NCI-H446 (cell line): ENCODE data around the gene PPFIBP1.
"Not testable (repeated sequence)": the region's sequence is repeated elsewhere in the genome, so short reads cannot be mapped to it uniquely, and the experiment has no call there.

Experiments
- DNase-seq, 2 experiments: peaks; one replicate each; lab custom pipeline; 2025; lab: John Stamatoyannopoulos, UW

The PPFIBP1 gene

DNA sequence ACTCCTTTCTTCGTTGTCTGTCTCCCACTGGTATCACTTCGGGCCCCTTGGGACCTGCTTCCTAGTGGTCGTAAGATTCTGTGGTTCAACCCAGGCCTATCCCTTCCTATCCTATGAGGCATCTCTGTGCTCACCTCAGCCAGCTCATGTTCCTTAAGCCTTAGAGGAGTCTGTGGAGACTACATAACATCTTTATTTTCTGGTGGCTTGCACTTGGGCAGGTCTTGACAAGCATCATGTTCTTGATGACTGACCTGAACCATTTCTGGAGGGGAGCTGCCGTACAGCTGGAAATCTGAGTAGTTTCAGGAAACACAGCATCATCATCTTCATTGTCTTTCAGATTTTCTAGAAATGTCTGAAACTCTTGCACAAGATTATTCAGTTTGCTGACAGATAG is 69.3 kb downstream of the PPFIBP1 start:
- no peak for DNase-seq

DNA sequence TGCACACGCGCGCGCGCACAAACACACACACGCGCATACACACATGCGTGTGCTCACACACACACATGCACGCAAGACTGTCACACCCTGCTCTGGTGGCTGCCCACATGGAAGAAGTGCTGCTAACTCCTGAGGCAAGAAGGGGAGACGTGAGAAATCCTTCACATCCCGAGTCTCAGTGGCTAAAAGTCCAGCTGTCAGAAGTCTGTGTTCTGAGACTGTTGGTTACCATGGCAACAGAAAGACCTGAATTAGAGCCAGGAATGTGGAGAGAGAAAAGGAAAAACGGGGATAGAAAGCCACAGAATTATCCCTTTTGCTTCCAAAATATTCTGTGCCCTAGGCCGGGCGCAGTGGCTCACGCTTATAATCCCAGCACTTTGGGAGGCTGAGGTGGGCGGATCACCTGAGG is 71.2 kb downstream of the PPFIBP1 start:
- peak; percentile 37 to 80 for DNase-seq

DNA sequence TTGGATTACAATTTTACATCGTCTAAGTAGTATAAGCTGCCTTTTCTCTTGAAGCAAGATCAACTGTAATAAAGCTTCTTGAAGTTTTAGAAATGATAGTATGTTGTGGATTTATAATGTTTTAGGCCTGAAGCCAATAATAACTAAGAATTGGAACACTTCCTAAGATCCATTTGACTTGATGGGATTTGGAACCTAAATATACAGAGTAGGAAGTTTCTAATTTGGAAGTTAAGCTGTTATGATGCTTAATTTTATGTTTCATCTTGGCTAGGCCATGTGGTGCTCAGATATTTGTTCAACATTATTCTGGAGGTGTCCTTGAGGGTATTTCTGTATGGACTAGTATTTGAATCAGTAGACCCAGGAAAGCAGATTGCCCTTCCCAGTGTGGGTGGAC is 74.9 kb downstream of the PPFIBP1 start:
- DNase-seq, result not testable (repeated sequence)

DNA sequence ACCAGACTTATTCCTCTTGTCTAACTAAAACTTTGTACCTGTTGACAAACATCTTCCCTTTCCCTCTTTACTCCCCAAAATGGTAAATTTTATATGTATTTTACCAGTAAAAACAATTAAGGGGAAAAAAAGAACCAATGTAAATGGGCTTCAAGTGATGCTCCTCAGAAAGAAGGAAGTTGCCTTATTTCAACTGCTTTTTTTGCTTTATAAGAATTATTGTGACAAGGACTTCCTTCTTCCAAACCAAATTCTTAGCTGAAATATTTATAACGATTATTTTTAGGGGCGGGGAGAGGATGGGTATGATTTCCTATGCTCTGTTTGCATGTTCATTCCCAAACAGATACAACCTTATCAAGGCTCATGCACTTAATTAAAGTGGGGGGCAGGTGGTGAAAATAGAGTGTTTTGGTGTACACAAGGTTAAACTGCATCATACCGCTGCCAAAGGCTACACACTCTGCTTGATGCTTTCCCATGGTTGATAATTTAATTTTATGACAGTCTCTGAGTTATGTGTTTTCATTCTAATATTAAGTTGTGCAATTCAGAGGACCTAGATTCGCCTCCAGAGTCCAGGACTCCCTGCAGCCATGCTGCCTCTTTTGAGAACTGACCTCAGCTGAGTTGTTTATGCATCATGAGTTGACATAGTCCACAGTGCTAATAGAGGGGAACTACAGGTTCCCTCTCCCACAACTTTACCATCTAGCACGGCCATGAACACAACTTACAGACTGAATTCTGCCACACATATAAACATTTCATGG is 77.2 kb downstream of the PPFIBP1 start:
- DNase-seq, result not testable (repeated sequence)

DNA sequence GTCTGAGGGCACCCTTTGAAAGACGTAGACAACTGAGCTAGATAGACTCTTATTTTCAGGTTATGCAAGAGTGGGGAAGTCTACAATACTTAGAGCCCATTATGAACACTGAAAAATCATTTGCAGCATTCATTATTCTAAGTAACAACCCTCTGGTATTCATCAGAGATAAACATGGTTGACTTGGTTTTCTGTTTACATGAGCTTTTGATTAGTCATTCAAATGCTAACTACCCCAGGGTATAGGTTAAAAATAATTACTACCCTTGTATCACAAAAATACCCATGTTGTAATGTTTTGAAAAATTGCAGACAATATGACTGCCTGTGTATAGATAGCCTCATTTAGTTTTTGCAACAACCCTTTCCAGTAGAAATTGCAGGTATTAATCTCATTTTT is 78.5 kb downstream of the PPFIBP1 start:
- no peak for DNase-seq

DNA sequence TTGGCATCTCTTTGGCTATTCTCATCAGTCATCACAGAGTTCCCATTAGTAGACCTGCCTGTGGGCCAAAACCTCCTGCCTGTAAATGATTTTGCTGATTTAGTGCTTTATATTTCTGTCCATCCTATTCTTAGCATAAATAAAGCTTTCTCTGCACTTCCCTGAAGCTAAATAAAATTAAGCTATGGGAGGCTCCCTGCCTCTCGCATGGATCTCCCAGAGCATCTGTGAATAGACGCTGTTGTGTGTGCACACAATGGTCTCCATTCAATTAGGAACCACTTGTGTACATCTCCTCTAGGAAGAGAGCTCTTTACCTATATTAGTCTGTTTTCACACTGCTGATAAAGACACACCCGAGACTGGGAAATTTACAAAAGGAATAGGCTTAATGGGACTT is 80.4 kb downstream of the PPFIBP1 start:
- no peak for DNase-seq

DNA sequence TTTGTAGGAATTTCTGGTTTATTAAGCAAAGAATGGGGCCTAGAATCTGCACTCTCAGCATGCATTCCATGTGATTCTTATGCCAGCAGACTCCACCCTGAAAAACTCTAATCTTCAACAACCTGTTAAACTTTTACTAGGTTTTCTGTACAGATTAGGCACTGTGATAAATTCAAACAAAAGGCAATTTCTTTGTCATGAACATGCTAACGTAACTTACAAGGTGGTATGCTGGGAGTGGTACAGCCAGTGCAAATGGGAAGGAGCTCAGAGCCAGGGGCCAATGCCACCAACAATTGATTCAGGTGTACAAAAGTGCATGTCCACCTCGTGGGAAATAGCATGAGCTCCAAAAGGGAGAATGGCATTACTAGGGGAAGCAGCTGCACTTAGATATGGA is 83.0 kb downstream of the PPFIBP1 start:
- no peak for DNase-seq

DNA sequence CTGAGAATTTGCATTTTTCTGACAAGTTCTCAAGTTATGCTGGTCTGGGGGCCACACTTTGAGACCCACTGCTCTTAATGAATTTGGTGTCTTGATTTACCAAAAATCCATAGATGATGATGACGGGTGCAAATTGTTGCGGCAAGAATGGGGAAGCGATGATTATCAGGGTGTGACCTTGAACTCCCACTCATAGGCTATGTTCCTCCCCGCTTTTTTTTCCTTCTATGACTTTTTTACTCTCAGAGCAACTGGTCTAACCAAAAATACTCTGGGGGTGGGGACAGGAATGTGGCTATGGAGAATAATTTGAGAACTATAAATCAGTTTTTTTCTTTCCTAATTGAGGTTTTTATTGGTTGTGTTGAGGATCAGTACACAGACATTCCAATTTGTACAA is 83.6 kb downstream of the PPFIBP1 start:
- no peak for DNase-seq

DNA sequence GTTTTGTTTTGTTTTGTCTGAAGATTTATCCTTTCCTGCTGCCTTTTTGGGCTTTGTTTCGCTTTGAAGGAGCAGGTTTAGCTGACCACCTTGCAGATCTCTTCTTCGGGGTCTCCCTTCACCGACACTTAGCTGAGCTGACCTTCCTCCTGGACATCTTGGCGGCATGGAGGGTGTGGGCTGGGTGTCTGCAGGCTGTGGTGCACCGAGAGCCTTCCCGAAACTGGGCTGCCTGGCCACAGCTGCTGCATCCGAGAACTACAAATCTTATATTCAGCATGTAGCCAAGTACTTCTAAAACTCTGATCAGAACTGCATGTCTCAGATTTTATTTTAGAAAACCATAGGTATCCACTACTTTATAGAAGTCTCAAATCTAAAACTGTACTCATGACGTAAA is 84.9 kb downstream of the PPFIBP1 start:
- DNase-seq, result no peak

DNA sequence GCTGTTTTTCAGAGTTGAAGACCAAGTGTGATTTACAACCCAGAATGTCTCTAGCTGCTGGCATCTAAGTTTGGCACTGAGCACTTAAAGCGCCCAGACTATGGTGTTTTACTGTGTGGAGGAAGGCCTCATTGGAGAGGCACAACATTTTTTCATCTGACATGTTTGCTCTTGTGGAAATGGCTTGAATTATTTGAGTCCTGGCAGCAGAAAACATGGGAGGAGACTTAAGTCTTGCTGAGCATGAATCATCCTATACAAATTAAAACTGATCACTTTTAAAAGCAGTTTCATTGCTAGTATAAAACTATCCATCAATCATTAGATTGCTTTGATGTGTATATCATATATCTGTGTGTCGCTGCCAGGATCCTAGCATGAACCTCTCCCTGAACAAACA is 86.4 kb downstream of the PPFIBP1 start:
- DNase-seq, result peak; percentile 73 to 90

DNA sequence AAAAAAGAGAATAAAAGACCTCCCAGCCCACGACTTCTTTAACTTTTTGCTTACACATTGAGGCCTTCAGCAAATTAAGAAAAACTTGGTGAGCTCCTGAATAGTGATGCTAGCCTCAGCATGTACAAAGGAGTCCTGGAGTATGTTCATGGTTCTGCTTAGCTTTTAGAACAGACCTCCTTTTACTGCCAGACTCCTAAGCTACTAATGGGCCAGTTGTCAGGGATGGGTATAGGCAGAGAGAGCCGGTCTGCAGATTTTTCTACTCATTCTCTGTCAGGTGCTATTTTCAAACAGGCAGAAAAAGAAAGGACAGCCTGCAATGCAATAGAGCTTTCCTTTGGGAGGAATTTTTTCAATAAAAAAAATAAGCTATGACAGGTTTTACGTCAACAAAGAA is 90.4 kb downstream of the PPFIBP1 start:
- no peak for DNase-seq

DNA sequence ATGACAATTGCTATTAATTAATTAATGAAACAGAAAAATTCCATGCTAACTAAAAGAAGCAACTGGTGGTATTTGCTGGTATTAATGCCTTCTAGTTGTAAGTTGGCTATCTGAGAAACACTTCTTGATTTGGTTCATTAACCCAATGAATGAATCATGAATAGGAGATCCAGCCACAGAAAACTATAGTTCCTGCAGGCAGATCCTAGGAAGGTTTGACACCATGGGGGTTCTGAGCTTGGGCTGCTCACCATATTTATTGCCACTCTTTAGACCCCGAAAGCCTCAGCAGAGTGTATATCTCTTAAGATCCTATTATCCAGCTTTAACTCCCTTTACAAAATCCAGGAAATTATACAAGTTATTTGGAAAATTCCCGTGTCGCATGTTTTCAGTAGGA is 90.9 kb downstream of the PPFIBP1 start:
- no peak for DNase-seq

DNA sequence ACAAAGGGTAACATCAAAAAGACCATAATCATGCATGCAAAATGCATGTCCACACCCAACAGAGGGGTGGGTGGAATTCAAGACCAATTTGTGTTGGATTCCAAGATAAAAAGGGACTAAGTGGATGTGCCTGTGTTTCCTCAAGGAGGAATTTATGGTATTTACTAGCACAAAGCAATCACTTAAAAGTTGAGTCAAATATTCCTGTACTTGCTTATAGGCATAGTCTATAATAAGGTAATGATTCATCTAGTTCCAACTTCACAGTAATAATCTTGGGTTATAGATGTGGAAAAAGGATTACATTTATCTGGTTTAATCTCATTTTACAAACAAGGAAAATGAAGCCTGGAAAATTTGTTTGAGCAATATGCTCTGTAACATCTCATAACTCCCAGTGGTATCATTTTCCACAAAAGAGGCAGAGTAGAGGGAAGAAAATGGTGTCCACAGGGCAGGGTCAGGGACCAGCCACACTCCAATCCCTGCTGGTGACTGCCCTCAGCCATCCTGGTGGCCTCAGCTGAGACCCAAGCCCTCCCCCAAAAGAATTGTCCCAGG is 91.4 kb downstream of the PPFIBP1 start:
- no peak for DNase-seq

DNA sequence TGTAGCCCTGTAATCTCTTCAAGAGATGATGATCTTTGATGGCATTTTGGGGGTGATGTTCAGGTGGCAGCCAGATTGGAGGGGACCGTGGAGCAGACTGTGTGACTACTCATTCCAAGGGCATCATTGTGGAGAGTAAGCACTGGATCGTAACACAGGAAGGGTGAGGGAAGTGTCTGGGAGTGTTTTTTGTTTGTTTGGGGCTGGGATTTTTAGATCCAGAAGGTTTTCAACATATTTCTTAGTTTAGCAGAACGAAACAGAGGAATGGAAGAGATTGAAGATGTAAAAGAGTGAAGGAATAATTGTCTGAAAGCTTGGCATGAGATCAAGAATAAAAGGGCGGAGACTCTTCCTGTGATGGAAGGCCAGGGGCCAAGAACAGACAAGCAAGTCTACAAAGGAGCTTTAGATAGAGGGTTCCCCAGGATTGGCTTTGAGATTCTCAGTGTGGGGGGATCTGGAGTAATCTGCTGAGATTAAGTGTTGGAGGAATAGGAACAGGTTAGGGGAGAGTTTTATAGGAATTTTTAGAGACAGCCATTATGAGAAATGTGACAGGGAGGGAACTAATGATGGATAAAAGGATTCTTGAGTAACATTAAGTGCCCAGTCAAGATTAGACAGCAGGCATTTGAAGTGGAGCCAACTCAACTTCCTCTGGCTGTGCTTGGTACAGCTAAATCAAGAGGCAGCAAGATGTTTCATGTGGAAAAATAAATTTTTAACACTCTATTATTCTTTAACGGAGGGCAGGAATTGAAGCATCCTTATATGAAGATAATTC is 92.5 kb downstream of the PPFIBP1 start:
- peak in 1 of 2 experiments; percentile 16 for DNase-seq

DNA sequence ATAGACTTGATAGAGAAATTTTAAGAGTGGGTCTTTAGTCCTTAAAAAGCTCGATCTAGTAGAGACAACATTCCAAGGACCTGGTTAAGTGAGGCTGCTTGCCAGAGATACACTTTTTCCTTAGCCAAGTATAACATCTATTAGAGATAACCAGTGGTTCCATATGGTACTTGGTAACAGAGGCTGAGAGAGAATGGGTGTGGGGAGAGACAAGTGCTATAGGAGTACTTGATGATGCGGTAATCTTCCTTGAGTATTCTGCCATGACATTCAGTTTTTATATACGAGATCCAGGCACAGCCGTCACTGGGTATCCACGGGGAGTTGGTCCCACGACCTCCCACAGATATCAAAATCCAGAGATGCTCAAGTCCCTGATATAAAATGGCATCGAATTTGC is 94.8 kb downstream of the PPFIBP1 start:
- DNase-seq, result peak in 1 of 2 experiments; percentile 8

DNA sequence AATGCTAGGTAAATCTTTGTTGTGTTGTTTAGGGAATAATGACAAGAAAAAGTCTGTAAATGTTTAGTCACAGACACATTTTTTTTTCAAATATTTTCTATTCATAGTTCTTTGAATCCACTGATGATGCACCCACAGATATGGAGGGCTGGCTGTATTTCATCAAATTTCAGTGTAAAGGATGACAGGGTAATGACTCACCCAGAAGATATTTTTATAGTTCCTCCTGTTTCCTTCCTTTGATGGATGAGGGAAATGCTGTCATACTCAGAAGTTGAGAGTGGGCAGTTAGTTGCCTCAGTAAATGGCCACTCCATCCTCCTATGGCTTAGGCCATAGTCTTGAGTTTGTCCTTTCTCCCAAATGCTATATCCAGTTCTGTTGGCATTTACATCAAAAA is 95.3 kb downstream of the PPFIBP1 start:
- DNase-seq, result peak in 1 of 2 experiments; percentile 6

DNA sequence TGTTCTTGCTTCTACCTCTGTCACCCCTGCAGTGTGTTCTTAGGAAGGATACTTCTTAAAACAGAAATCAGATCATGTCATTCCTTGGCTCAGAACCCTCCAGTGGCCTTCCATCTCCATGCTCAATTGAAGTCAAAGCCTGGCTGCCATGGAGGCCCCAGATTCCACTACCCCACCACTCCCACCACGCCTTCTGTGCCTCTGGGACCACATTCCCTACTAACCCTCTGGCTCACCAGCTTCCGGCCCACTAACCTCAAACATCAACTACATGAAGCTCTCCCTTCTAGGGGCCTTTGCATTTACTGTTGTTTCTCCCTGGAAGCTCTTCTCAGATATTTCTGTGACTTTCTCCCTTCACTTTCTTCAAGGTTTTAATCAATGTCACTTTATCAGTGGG is 96.1 kb downstream of the PPFIBP1 start:
- DNase-seq, result no peak

DNA sequence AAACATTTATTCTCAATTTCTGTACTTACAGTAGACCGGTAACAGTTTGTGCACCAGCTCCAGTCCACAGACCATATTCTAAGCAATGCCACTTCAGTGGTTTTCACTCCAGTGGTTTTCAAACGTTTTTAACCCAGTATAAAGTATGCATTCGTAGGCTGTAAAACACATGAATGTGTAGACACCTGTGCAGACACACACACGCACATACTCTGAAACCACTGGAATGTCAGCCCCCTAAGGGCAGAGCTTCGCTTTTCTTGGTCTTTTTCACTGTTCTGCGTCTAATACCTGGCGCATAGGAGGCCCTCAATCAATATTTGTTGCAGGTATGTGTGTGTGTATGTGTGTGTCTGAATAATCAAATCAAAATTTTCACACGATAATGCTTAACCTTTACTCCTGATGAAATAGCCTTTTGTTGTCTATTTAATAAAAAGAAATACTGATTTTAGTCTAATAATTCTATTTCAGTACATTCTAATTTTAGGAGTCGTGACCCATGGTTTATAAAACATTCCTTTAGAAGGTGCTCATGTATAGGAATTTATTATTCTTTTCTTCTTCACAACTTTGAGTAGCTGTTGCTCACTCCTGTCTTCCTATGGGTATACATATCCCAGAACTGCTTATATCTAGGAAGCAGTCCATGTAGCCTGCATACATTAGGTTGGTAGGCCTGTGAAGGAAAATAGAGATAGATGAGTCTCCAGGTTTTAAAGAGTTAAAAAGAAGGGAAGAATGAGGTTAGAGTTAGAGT is 98.6 kb downstream of the PPFIBP1 start:
- DNase-seq, result no peak

DNA sequence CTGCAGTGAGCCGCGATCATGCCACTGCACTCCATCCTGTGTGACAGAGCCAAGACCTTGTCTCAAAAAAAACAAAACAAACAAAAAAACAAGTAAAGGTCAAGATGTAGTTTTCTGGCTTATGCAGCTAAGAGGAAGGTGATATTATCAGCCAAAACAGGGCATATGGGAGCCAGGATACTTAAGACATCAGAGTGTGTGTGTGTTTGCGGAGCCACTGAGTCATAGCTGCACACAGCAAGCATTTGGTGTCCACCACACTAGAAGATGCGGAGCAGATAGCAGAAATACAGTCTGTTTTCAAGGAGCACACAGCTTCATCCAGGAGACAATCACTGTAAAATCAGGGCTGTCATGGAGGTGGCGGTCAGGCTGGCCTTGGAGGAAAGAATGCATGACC is 99.6 kb downstream of the PPFIBP1 start:
- DNase-seq, result no peak

DNA sequence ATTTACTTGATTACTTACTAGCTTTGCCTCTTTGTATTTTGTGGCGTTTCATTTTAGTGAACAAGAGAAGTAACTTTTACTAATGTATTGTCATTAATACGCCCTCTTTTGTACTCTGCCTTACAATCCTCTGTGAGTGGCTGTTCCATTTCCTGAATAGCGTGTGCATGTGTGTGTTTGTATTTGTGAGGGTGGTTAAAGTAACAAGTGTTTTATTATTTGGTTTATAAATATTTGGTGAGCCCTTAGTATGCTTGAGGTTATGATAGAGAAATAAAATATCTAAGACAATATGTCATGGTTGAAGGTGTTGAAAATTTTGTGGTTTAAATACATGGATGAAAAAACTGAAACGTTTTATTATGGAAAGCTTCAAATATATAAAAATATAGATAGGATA is 100.6 kb downstream of the PPFIBP1 start:
- DNase-seq, result no peak

DNA sequence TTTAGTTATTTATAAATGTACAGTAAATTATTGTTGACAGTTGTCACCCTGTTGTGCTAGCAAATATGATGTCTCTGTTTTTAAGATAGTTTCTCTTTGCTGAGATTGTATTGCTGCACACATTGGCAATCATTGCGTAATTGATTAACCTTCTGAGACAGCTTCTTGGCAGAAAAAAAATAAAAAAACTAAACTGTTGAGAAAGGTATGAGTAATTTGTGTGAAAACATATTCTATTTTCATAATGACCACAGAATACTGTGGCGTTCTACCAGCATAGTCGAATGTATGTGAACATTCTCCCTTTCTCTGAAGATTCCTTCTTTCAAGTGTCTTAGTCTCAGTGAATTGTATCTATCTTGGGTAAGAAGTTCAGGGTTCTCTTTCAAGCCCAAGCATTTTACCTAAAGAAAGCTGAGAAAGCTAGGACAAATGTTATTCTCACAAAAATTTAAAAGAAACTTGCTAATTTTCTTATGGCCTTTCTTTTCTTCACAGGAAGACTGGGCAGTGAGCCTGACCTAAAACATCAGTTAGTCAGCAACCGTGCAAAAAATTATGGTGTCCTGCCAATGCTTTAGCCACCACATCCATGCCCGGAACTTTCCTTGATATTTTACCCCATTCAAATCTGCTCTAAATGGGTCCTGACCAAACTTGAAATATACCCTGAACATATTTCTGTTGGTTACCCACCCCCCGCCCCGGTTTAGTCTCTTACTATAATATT is 103.3 kb downstream of the PPFIBP1 start:
- no peak for DNase-seq
